Kidney (tissue), 14 donors: ENCODE data around the gene MAP2K2. TPM values are rescaled to one million over a fixed set of nuclear protein-coding genes. Genes with fewer than 3 reads are reported as not detected.

Source experiments
- DNase-seq, 5 donors: peaks; one replicate each; pipeline ENCODE4 v3.0.0-alpha.2; 2013 to 2020
- FAIRE-seq: peaks from 2 replicates; lab custom pipeline; 2012; peaks lifted over from hg19 to GRCh38; lab: Jason Lieb, UNC
- H3K27ac ChIP-seq, 2 donors: one replicate each; pipeline ENCODE4 v1.7.0; 2013; ENCODE audit warnings: low read depth in 2 of 2, low read length in 2 of 2, inconsistent platforms in 1 of 2
- H3K27me3 ChIP-seq: one replicate; pipeline ENCODE4 v1.7.1; 2013; ENCODE audit warnings: low read length, inconsistent platforms; ENCODE audit not compliant: control insufficient read depth, insufficient read depth
- H3K36me3 ChIP-seq, 3 donors: one replicate each; pipeline versions ENCODE4 v1.7.0 to v1.7.1; 2013; ENCODE audit warnings: low read length in 3 of 3, control low read depth in 1 of 3, inconsistent platforms in 1 of 3; ENCODE audit not compliant: insufficient read depth in 3 of 3, control insufficient read depth in 2 of 3
- H3K4me1 ChIP-seq, 3 donors: one replicate each; pipeline versions ENCODE4 v1.7.0 to v1.7.1; 2013; ENCODE audit warnings: low read length in 3 of 3, inconsistent platforms in 1 of 3, low read depth in 1 of 3; ENCODE audit not compliant: control insufficient read depth in 2 of 3, insufficient read depth in 2 of 3
- H3K4me3 ChIP-seq, 3 donors: one replicate each; pipeline versions ENCODE4 v1.7.0 to v1.8.1; 2013; ENCODE audit warnings: low read length in 3 of 3, control low read depth in 1 of 3, inconsistent platforms in 1 of 3
- H3K9ac ChIP-seq, 3 donors: one replicate each; pipeline versions ENCODE4 v1.7.0 to v1.7.1; 2013; ENCODE audit warnings: low read length in 3 of 3, control low read depth in 1 of 3, inconsistent platforms in 1 of 3
- H3K9me3 ChIP-seq, 3 donors: one replicate each; pipeline versions ENCODE4 v1.7.0 to v1.7.1; 2013; ENCODE audit warnings: low read length in 3 of 3, control low read depth in 1 of 3, inconsistent platforms in 1 of 3; ENCODE audit not compliant: control insufficient read depth in 2 of 3, insufficient read depth in 1 of 3
- intact Hi-C: fragments of 100-400 bp; cut with DNase I; formaldehyde crosslinking; loops from one replicate; pipeline ENCODE4 v1.11.1; 2022
- polyA plus RNA-seq: library from polyadenylated mRNA; stranded (reverse); fragments of 350-450 nt; fragmentation: Illumina TruSeq; extraction: RNeasy Lipid Tissue Mini Kit (QIAGEN cat#74804); gene quantifications from one replicate; pipeline ENCODE4 v1.2.3, GENCODE V29; 2014; ENCODE audit warnings: low read depth, low replicate concordance; ENCODE audit not compliant: insufficient read depth
- total RNA-seq: library from RNA; stranded (reverse); fragmentation: NEBNext Ultra II Directional; extraction: Animal tissue kit (Norgen Biotek cat#: 25700); gene quantifications from one replicate; pipeline ENCODE4 v1.2.1, GENCODE V29; 2021
- TF ChIP-seq, protein P1 (sequence below): IDR thresholded peaks from 3 replicates; pipeline ENCODE4 v1.5.1; 2012; ENCODE audit warnings: mild to moderate bottlenecking, moderate library complexity, borderline replicate concordance; ENCODE audit not compliant: insufficient read depth; ENCODE audit errors: extremely low read depth
- donor health status: control.
- donor health status: control.
- donor health status: control.
- donor health status: control.
- donor health status: control.
- donor health status: DM: yes; HTN: yes; CAD: no.
- donor health status: Normal renal cell carcinoma (clear cell type).

The MAP2K2 gene
- total and polyA plus RNA-seq, 2 donors from 2014 or later = 105 to 138 TPM

DNA sequence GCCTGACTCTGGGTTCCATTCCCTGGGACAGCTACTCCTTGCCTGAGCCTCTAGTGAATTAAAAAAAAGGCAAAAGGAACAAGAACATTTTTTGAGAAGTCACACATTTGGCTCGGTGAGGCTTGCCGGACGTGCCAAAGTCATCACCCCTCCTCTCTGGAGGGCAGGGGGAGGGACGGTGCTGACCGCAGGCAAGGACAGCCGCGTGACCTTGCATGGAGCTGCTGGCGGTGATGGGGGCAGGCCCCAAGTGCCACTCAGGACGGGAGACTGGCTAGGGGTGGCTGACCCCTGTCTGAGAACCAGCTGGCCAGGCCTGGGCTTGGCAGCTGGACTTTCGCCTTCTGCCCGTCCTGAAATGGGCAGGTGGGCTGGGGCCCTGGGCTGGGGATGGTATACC, 26.4 kb downstream of the MAP2K2 start:
- Histone ChIP-seq H3K36me3 (peaks cover 0 to 4% (median 0%) of the 10 kb centered on the region in 3 donors), H3K9ac (no peak overlapping the region), H3K9me3 (no peaks in the 10 kb centered on the region), H3K4me3 (no peak overlapping the region), H3K27ac (peak overlapping the region; percentile 32 to 57), H3K27me3 (no peaks in the 10 kb centered on the region), H3K4me1 (peaks cover 0 to 5% (median 0%) of the 10 kb centered on the region in 3 donors)
- no peak for FAIRE-seq
- TF ChIP-seq, protein P1, sequence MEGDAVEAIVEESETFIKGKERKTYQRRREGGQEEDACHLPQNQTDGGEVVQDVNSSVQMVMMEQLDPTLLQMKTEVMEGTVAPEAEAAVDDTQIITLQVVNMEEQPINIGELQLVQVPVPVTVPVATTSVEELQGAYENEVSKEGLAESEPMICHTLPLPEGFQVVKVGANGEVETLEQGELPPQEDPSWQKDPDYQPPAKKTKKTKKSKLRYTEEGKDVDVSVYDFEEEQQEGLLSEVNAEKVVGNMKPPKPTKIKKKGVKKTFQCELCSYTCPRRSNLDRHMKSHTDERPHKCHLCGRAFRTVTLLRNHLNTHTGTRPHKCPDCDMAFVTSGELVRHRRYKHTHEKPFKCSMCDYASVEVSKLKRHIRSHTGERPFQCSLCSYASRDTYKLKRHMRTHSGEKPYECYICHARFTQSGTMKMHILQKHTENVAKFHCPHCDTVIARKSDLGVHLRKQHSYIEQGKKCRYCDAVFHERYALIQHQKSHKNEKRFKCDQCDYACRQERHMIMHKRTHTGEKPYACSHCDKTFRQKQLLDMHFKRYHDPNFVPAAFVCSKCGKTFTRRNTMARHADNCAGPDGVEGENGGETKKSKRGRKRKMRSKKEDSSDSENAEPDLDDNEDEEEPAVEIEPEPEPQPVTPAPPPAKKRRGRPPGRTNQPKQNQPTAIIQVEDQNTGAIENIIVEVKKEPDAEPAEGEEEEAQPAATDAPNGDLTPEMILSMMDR = no peak
- intact Hi-C loops = no loop called here
- peak in 1 of 5 donors; percentile 86 for DNase-seq

DNA sequence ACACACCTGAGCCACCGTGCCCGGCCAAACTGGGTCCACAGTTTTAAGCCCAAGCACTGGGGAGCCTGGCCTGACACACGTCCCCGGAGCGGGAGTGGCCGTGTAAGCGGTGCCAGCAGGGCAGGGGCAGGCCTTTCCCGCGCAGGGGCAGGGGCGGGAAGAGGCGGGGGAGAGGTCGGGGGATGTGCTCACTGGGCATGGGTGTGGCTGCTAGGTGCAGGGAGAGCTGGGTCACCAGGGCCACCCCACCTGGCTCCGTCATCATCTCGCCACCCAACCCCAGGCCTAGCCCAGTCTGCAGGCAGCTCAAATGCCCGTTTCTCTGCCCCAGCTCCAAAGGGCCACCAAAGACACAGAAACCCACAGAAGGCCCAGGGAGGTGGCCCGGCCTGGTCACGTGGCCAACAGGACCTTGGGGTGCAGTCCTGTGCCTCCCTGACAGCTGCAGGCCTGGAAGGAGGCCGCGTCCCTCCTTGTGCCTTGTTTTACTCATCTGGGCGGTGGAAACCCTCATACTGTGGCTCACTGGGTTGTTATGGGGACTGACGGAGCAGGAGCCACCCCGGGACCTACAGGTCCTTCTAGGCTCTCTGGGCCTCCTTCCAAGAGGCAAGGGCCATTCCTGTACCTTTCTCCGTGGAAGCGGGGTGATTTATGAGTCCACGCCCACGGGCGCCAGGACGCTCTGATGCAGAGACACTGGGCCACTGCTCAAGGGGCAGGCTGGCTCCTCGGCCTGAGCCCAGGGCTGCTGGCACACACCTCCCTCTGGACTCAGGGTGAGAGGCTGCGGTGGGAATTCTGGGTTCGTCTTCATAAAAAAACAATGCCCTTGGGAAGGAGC, 27.7 kb downstream of the MAP2K2 start:
- Histone ChIP-seq H3K27ac (no peak overlapping the region), H3K4me3 (no peak overlapping the region), H3K9ac (no peak overlapping the region), H3K9me3 (no peaks in the 10 kb centered on the region), H3K36me3 (peaks cover 0 to 2% (median 0%) of the 10 kb centered on the region in 3 donors), H3K27me3 (no peaks in the 10 kb centered on the region), H3K4me1 (peaks cover 0 to 5% (median 0%) of the 10 kb centered on the region in 3 donors)
- FAIRE-seq (no peak), DNase-seq (no peak)
- TF ChIP-seq, protein P1 = no peak
- intact Hi-C loops = no loop called here

DNA sequence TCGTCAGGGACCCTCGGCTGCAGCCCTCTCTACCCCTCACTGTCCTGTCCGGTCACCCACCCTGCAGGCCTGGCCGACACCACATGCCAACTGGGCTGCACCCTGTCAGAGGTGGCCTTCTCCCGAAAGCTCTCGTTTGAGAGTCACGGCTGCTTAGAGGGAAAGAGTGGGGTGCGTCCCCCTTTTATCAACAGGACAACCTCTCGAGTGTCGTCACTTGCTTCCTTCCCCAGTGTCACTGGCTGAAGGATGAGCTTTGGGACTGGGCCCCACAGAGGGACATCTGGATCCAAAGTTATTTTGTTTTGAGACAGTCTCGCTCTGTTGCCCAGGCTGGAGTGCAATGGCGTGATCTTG, 28.5 kb downstream of the MAP2K2 start:
- FAIRE-seq (no peak), DNase-seq (no peak)
- intact Hi-C loops = no loop called here
- Histone ChIP-seq H3K9me3 (no peaks in the 10 kb centered on the region), H3K9ac (no peak overlapping the region), H3K4me3 (no peak overlapping the region), H3K27me3 (no peaks in the 10 kb centered on the region), H3K36me3 (peaks cover 0 to 2% (median 0%) of the 10 kb centered on the region in 3 donors), H3K27ac (no peak overlapping the region), H3K4me1 (peaks cover 0 to 5% (median 0%) of the 10 kb centered on the region in 3 donors)
- TF ChIP-seq, protein P1 = no peak
